Endothelial cell of umbilical vein (primary cell): Measurements from ENCODE around the gene MRTO4. TPM values are rescaled to one million over a fixed set of nuclear protein-coding genes. Genes with fewer than 3 reads are reported as not detected.
"Not testable (repeated sequence)": the region's sequence is repeated elsewhere in the genome, so short reads cannot be mapped to it uniquely, and the experiment has no call there.

Source experiments
- BruUV-seq: library from RNA; stranded (reverse); fragments of 400-500 nt; replicated peaks from 2 replicates; lab custom pipeline; 2021; lab: Mats Ljungman, UMichigan
- CTCF ChIA-PET: fragments of 300-600, 350-600 bp; sonication (Branson Sonifier 250); formaldehyde crosslinking; loops from one replicate; lab custom pipeline; 2021; ENCODE audit warnings: antibody characterized with exemption, inconsistent platforms; lab: Charles Lee
- POLR2A ChIA-PET: fragments of 300-600, 350-600 bp; sonication (Branson Sonifier 250); formaldehyde crosslinking; loops from one replicate; lab custom pipeline; 2021; ENCODE audit warnings: antibody characterized with exemption, inconsistent platforms; lab: Charles Lee
- DNase-seq: peaks from one replicate; pipeline ENCODE4 v3.0.0-alpha.2; 2011; ENCODE audit warnings: low read depth, low spot score
- FAIRE-seq: peaks from 2 replicates; lab custom pipeline; 2011; peaks lifted over from hg19 to GRCh38; lab: Jason Lieb, UNC
- H2AFZ ChIP-seq: 2 replicates; pipeline ENCODE4 v1.6.0; 2012; ENCODE audit warnings: low read depth, low read length, control low read depth, inconsistent platforms
- H3K27ac ChIP-seq: 2 replicates; pipeline ENCODE4 v1.5.1; 2011; ENCODE audit warnings: low read depth, mild to moderate bottlenecking, control low read depth, low read length, moderate library complexity; ENCODE audit not compliant: insufficient read depth
- H3K27me3 ChIP-seq, 2 experiments: 2 replicates each; pipeline versions ENCODE4 v1.6.0 to v1.6.1; 2011; ENCODE audit warnings: low read length in 2 of 2, mixed read lengths in 1 of 2; ENCODE audit not compliant: control insufficient read depth in 2 of 2, insufficient read depth in 2 of 2
- H3K36me3 ChIP-seq, 2 experiments: 2 replicates in 1 of 2; 3 replicates in 1 of 2; pipeline ENCODE4 v1.5.1; 2011; ENCODE audit warnings: low read length in 2 of 2, mild to moderate bottlenecking in 1 of 2, moderate library complexity in 1 of 2; ENCODE audit not compliant: control insufficient read depth in 2 of 2, insufficient read depth in 2 of 2; ENCODE audit errors: extremely low read depth in 1 of 2
- H3K4me1 ChIP-seq: 3 replicates; pipeline ENCODE4 v1.5.1; 2011; ENCODE audit warnings: mild to moderate bottlenecking, low read length; ENCODE audit not compliant: control insufficient read depth, insufficient read depth; ENCODE audit errors: extremely low read depth
- H3K4me2 ChIP-seq: 2 replicates; pipeline ENCODE4 v1.6.1; 2011; ENCODE audit warnings: low read length, control low read depth, mixed read lengths; ENCODE audit not compliant: insufficient read depth
- H3K4me3 ChIP-seq, 3 experiments: fragments of 200-600 bp in 1 of 3; sonication (generic), shearing (Covaris generic) in 1 of 3; replicated peaks in 1 of 3; 2 replicates each; pipeline ENCODE4 v1.5.1; 2011 to 2016; ENCODE audit warnings: control low read depth in 3 of 3, low read length in 3 of 3, mild to moderate bottlenecking in 2 of 3, inconsistent platforms in 1 of 3, low read depth in 1 of 3, moderate library complexity in 1 of 3; ENCODE audit not compliant: insufficient read depth in 1 of 3
- H3K79me2 ChIP-seq: 2 replicates; pipeline ENCODE4 v1.6.0; 2012; ENCODE audit warnings: low read length, inconsistent platforms; ENCODE audit not compliant: control insufficient read depth, insufficient read depth
- H3K9ac ChIP-seq: replicated peaks from 2 replicates; pipeline ENCODE3; 2011; ENCODE audit warnings: low read length, control low read depth; ENCODE audit not compliant: insufficient read depth; ENCODE audit errors: extremely low read depth
- H3K9me1 ChIP-seq: replicated peaks from 3 replicates; pipeline ENCODE4 v1.6.0; 2011; ENCODE audit warnings: mild to moderate bottlenecking, low read length; ENCODE audit not compliant: control insufficient read depth, insufficient read depth; ENCODE audit errors: extremely low read depth
- H3K9me3 ChIP-seq: replicated peaks from 2 replicates; pipeline ENCODE4 v1.5.1; 2012; ENCODE audit warnings: low read length, inconsistent platforms; ENCODE audit not compliant: control insufficient read depth, insufficient read depth
- H4K20me1 ChIP-seq: replicated peaks from 2 replicates; pipeline ENCODE3; 2011; ENCODE audit warnings: mild to moderate bottlenecking, low read length; ENCODE audit not compliant: control insufficient read depth, insufficient read depth; ENCODE audit errors: extremely low read depth
- CTCF ChIP-seq, 2 donors: IDR thresholded peaks; 1 replicate in 1 of 2; 2 replicates in 1 of 2; pipeline ENCODE4 v1.5.1; 2011; ENCODE audit warnings: low read length in 2 of 2, mild to moderate bottlenecking in 2 of 2, moderate library complexity in 2 of 2, control low read depth in 1 of 2, inconsistent platforms in 1 of 2, low read depth in 1 of 2; ENCODE audit not compliant: insufficient read depth in 1 of 2; ENCODE audit errors: extremely low read depth in 1 of 2
- EZH2 ChIP-seq: IDR thresholded peaks from 2 replicates; pipeline ENCODE4 v1.6.1; 2012; ENCODE audit warnings: borderline replicate concordance, low read depth, mild to moderate bottlenecking, moderate library complexity, low read length, inconsistent platforms; ENCODE audit not compliant: severe bottlenecking
- FOS ChIP-seq: IDR thresholded peaks from 2 replicates; pipeline ENCODE4 v1.6.1; 2011; ENCODE audit warnings: mild to moderate bottlenecking, low read length, moderate library complexity, borderline replicate concordance; ENCODE audit not compliant: insufficient read depth
- GATA2 ChIP-seq: IDR thresholded peaks from 2 replicates; pipeline ENCODE4 v1.7.0; 2011; ENCODE audit warnings: low read depth, mild to moderate bottlenecking, moderate library complexity, mixed read lengths, low read length; ENCODE audit not compliant: insufficient read length, insufficient read depth
- JUN ChIP-seq: IDR thresholded peaks from 2 replicates; pipeline ENCODE4 v1.6.1; 2011; ENCODE audit warnings: borderline replicate concordance, low read depth; ENCODE audit not compliant: insufficient read length, insufficient read depth
- MAX ChIP-seq: IDR thresholded peaks from 2 replicates; pipeline ENCODE4 v1.6.1; 2011; ENCODE audit not compliant: insufficient read depth, insufficient read length
- MYC ChIP-seq: IDR thresholded peaks from one replicate; pipeline ENCODE4 v1.6.1; 2011; ENCODE audit warnings: mild to moderate bottlenecking, low read depth, low read length
- POLR2A ChIP-seq: IDR thresholded peaks from 2 replicates; pipeline ENCODE4 v1.6.1; 2012; ENCODE audit warnings: low read depth, mild to moderate bottlenecking, control low read depth, low read length
- POLR2AphosphoS5 ChIP-seq: IDR thresholded peaks from 2 replicates; pipeline ENCODE4 v1.6.1; 2012; ENCODE audit warnings: low read depth, mild to moderate bottlenecking, control low read depth, low read length, moderate library complexity; ENCODE audit not compliant: insufficient read depth
- dilution Hi-C: fragments of 300-500 bp; cut with MboI; formaldehyde crosslinking; loops from one replicate; pipeline ENCODE4 v1.15.0; 2019; ENCODE audit warnings: low sequenced_read_pairs; ENCODE audit not compliant: extremely low pct_ligation_motif_present
- intact Hi-C: fragments of 100-400 bp; cut with micrococcal nuclease; formaldehyde crosslinking; loops from one replicate; pipeline ENCODE4 v1.10.0; 2022
- polyA plus RNA-seq, 4 experiments: library from polyadenylated mRNA; depleted of rRNA in 3 of 4; stranded (reverse) in 3 of 4; unstranded in 1 of 4; fragments of >200 nt; gene quantifications; 2 replicates each; pipeline versions ENCODE4 v1.2.1 to v1.2.3, GENCODE V29; 2011 to 2012; ENCODE audit warnings: missing spikeins in 1 of 4
- total RNA-seq: library from RNA; stranded (reverse); gene quantifications from 2 replicates; pipeline ENCODE4 v1.2.3, GENCODE V29; 2021

The MRTO4 gene
- total and polyA plus RNA-seq, 2 donors (not counting 3 experiments of a cell fraction or from before 2014, with no cell fraction given): 33.6 to 49.4 TPM

- BruUV-seq: no TSS peak
- POLR2A ChIA-PET: no interaction called here
- FAIRE-seq: no peak
Observed at GRCh38 chr1:19300211-19300610, 48.6 kb downstream of the MRTO4 start.

GRCh38 chr1:19304081-19304480, 52.5 kb downstream of the MRTO4 start:
- H3K9me1 ChIP-seq, CTCF ChIA-PET, H3K9ac ChIP-seq, H3K4me1 ChIP-seq, H3K4me2 ChIP-seq, BruUV-seq, DNase-seq, intact Hi-C loops, POLR2A ChIA-PET, dilution Hi-C loops, H3K27me3 ChIP-seq, H3K4me3 ChIP-seq, H3K9me3 ChIP-seq, FAIRE-seq, H4K20me1 ChIP-seq, H2AFZ ChIP-seq, H3K79me2 ChIP-seq, H3K27ac ChIP-seq: not testable (repeated sequence)
- H3K36me3 ChIP-seq: peaks cover 8 to 20% of the 10 kb centered on the region in 2 experiments

More at GRCh38 chr1:19300211-19300610, 48.6 kb downstream of the MRTO4 start:
- Histone ChIP-seq H3K9ac (no peak overlapping the region), H3K36me3 (peaks cover 5 to 7% of the 10 kb centered on the region in 2 experiments), H3K9me3 (no peaks in the 10 kb centered on the region), H3K4me2 (no peak overlapping the region), H3K4me1 (no peaks in the 10 kb centered on the region), H3K79me2 (no peaks in the 10 kb centered on the region), H2AFZ (no peak overlapping the region), H4K20me1 (no peaks in the 10 kb centered on the region), H3K9me1 (no peaks in the 10 kb centered on the region), H3K27ac (no peak overlapping the region), H3K4me3 (no peak overlapping the region), H3K27me3 (no peaks in the 10 kb centered on the region)
- no peak for DNase-seq
- dilution Hi-C loops: no loop called here
- CTCF ChIA-PET: no interaction called here
- intact Hi-C loops: no loop called here
- TF ChIP-seq GATA2: no peak
- no peak for TF ChIP-seq MYC
- TF ChIP-seq CTCF (IDR thresholded peaks at IDR 0.05; ENCODE audit: extremely low read depth in 1 of 2, insufficient read depth in 1 of 2, low read depth in 1 of 2, low read length in 2 of 2): no peak
- no peak for TF ChIP-seq POLR2A
- TF ChIP-seq JUN: no peak
- TF ChIP-seq EZH2: no peak
- no peak for TF ChIP-seq FOS
- TF ChIP-seq MAX: no peak
- TF ChIP-seq POLR2AphosphoS5: no peak
